ENCODE measurements around the gene DOCK4. TPM values are rescaled to one million over a fixed set of nuclear protein-coding genes. Genes with fewer than 3 reads are reported as not detected.

DOCK4 gene
- total RNA-seq, 2 experiments from 2014 or later, result 1.4 to 1.7 TPM

DNA sequence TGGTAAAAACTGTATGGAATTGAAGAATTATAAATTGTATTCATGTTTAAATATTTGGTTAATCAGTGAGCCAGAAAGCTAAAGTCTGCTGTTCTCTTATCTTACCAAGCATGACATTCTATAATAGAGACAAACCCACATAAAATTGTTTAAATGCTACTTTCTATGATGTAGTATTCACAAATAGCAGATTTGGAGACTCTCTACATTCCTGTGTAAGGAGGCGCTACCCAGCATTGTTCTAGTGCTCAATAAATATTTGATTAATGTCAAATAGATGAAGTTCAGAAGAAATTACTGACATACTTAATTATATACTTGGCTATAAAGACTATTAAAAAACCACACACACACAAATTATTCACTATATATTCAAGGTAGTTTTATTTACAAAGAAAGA, 49.8 kb downstream of the DOCK4 start:
- H3K4me3 Mint-ChIP-seq, result no peak overlapping the region
- H3K27ac Mint-ChIP-seq, result no peak overlapping the region
- DNase-seq (no peak), ATAC-seq (ENCODE audit: low read depth) (no peak)
- POLR2A ChIA-PET, result no interaction called here
- no peaks in the 10 kb centered on the region for H3K4me1 Mint-ChIP-seq
- no peaks in the 10 kb centered on the region for H3K36me3 Mint-ChIP-seq
- no peaks in the 10 kb centered on the region for H3K9me3 Mint-ChIP-seq
- H3K27me3 Mint-ChIP-seq, result peaks cover 29% of the 10 kb centered on the region

DNA sequence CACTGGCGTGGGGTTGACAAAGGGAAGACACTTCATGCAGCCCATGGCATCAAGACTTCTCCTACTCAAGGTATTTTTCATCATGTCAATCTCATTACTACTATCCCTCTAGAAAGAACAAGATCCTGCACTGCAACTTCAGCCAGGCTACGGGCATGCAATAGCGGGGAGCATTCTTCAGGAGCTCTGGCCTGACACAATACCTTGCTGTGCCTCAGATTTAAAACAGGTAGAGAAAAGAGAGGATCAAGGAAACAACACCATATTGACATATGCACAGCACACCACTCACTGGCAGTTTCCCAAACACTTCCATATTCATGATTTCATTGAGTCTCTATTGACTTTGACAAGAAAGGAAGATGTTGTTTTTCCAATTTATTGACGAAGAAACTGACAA, 51.5 kb downstream of the DOCK4 start:
- POLR2A ChIA-PET, result no interaction called here
- H3K4me1 Mint-ChIP-seq, result no peaks in the 10 kb centered on the region
- ATAC-seq (ENCODE audit: low read depth), result no peak
- no peak overlapping the region for H3K27ac Mint-ChIP-seq
- no peak for DNase-seq
- no peaks in the 10 kb centered on the region for H3K9me3 Mint-ChIP-seq
- peaks cover 21% of the 10 kb centered on the region for H3K27me3 Mint-ChIP-seq
- H3K4me3 Mint-ChIP-seq, result no peak overlapping the region
- no peaks in the 10 kb centered on the region for H3K36me3 Mint-ChIP-seq

DNA sequence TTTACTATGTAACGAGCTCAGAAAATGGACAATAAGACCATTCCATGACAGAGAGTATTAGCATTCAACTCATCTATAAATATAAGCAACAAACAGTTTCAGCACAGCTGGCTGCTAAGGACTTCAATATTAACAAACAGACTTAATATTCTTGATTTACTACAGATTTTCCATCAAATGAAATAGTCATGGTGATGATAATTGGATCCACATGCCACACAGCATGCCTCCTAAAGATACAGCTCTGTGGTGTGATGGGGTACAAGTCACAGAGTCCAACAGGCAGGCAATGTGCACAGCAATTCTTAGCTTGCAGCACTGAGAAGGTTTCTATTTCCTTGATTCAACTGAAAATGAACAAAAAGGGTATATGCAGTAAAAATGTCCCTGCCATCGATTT, 54.0 kb downstream of the DOCK4 start:
- H3K9me3 Mint-ChIP-seq, result no peaks in the 10 kb centered on the region
- no peak for ATAC-seq (ENCODE audit: low read depth)
- peaks cover 23% of the 10 kb centered on the region for H3K27me3 Mint-ChIP-seq
- no peak overlapping the region for H3K27ac Mint-ChIP-seq
- H3K4me1 Mint-ChIP-seq, result no peaks in the 10 kb centered on the region
- no peak overlapping the region for H3K4me3 Mint-ChIP-seq
- POLR2A ChIA-PET, result no interaction called here
- no peak for DNase-seq
- H3K36me3 Mint-ChIP-seq, result no peaks in the 10 kb centered on the region

- DNase-seq, result no peak
- no peak overlapping the region for H3K4me3 Mint-ChIP-seq
- no peaks in the 10 kb centered on the region for H3K36me3 Mint-ChIP-seq
- no peaks in the 10 kb centered on the region for H3K4me1 Mint-ChIP-seq
- peaks cover 19% of the 10 kb centered on the region for H3K27me3 Mint-ChIP-seq
- ATAC-seq (ENCODE audit: low read depth), result no peak
- POLR2A ChIA-PET, result no interaction called here
- H3K9me3 Mint-ChIP-seq, result no peaks in the 10 kb centered on the region
- H3K27ac Mint-ChIP-seq, result no peak overlapping the region
Observed at GRCh38 chr7:112150823-112151641, 55.2 kb downstream of the DOCK4 start.

DNA sequence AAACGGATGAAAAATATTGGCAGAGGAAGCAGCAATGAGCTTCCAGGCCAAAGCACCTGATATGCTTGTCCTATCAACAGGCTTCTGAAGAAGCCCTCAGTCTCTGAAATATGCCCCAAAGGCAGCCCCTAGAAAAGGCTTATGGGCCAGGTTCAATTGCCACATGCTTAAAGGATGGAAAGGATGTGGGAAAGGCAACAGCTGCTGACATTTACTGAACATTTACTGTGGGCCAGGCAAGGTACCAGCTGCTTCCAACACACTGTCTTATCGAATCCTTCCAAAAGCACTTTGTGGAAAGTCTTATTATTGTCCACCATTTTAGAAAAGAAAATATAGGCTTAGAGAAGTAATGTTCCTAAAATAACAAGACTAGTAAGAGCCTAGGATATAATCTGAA, 56.5 kb downstream of the DOCK4 start:
- no peak for DNase-seq
- POLR2A ChIA-PET, result no interaction called here
- ATAC-seq (ENCODE audit: low read depth), result no peak

DNA sequence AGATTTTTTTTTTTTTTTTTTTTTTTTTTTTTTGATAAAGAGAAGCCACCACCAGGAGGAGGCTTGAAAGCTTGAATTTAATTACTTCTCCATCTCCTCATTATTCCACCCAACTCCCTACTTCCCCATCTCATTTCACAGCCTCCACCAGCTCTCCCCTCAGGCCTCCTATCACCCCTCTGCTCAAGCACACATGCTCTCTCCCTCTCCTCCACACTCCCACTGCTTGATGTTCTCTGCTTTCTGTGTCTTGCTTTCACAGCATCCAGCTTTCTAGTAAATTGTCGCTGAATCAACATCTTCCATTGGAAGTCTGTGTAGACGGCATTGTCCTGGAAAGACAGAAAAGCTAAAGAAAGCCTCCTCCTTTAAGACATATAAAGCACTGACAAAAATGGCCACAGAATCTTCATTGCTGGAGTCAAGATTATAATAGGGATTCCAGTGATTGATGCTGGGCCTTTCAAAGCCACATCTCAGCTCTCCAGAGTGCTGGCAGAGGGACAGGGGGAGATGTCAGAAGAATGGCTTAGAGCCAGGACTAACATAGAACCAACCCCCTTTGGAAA, 58.3 kb downstream of the DOCK4 start:
- H3K4me3 Mint-ChIP-seq, result no peak overlapping the region
- POLR2A ChIA-PET, result no interaction called here

More for the DNA sequence above, 56.5 kb downstream of the DOCK4 start:
- no peaks in the 10 kb centered on the region for H3K36me3 Mint-ChIP-seq
- H3K4me1 Mint-ChIP-seq, result no peaks in the 10 kb centered on the region
- no peaks in the 10 kb centered on the region for H3K9me3 Mint-ChIP-seq
- H3K27me3 Mint-ChIP-seq, result peaks cover 16% of the 10 kb centered on the region
- no peak overlapping the region for H3K27ac Mint-ChIP-seq
- H3K4me3 Mint-ChIP-seq, result no peak overlapping the region

DNA sequence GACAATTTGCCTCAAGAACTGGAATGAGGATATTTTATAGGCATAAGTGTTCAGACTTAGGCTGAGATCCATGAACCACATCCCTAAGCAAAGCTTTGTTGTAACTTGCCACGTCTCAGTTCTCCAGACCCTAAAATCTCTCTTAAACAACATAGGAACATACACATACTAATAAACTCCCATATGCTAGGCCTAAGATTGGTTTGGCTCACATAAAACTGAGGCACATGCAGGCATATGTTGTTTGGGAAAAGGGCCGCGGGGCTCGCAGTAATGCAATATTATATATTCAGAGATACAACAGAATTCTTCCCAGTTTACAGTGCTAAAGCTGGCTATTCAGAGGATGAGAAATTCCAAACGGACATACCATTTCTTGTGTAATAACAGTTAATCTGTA, 61.0 kb downstream of the DOCK4 start:
- peaks cover 1% of the 10 kb centered on the region for H3K4me1 Mint-ChIP-seq
- H3K4me3 Mint-ChIP-seq, result no peak overlapping the region
- DNase-seq (no peak), ATAC-seq (ENCODE audit: low read depth) (no peak)
- no peaks in the 10 kb centered on the region for H3K9me3 Mint-ChIP-seq
- no peaks in the 10 kb centered on the region for H3K36me3 Mint-ChIP-seq
- no peak overlapping the region for H3K27ac Mint-ChIP-seq
- POLR2A ChIA-PET, result no interaction called here
- H3K27me3 Mint-ChIP-seq, result peaks cover 13% of the 10 kb centered on the region

More for the DNA sequence above, 58.3 kb downstream of the DOCK4 start:
- Mint-ChIP-seq H3K27me3 (peaks cover 16% of the 10 kb centered on the region), H3K4me1 (no peaks in the 10 kb centered on the region), H3K27ac (no peak overlapping the region), H3K36me3 (no peaks in the 10 kb centered on the region), H3K9me3 (no peaks in the 10 kb centered on the region)
- ATAC-seq (ENCODE audit: low read depth) (no peak), DNase-seq (no peak)

- H3K9me3 Mint-ChIP-seq, result no peaks in the 10 kb centered on the region
- ATAC-seq (ENCODE audit: low read depth) (no peak), DNase-seq (no peak)
- H3K27me3 Mint-ChIP-seq, result peaks cover 13% of the 10 kb centered on the region
- POLR2A ChIA-PET, result no interaction called here
- no peaks in the 10 kb centered on the region for H3K36me3 Mint-ChIP-seq
- no peak overlapping the region for H3K4me3 Mint-ChIP-seq
- H3K27ac Mint-ChIP-seq, result no peak overlapping the region
- H3K4me1 Mint-ChIP-seq, result peaks cover 1% of the 10 kb centered on the region
Observed at GRCh38 chr7:112144284-112145059, 61.7 kb downstream of the DOCK4 start.

- peaks cover 6% of the 10 kb centered on the region for H3K27me3 Mint-ChIP-seq
- no peak overlapping the region for H3K4me3 Mint-ChIP-seq
- H3K4me1 Mint-ChIP-seq, result peaks cover 1% of the 10 kb centered on the region
- ATAC-seq (ENCODE audit: low read depth) (no peak), DNase-seq (no peak)
- POLR2A ChIA-PET, result no interaction called here
- H3K36me3 Mint-ChIP-seq, result no peaks in the 10 kb centered on the region
- no peaks in the 10 kb centered on the region for H3K9me3 Mint-ChIP-seq
- no peak overlapping the region for H3K27ac Mint-ChIP-seq
Observed at GRCh38 chr7:112143582-112143981, 62.6 kb downstream of the DOCK4 start.

DNA sequence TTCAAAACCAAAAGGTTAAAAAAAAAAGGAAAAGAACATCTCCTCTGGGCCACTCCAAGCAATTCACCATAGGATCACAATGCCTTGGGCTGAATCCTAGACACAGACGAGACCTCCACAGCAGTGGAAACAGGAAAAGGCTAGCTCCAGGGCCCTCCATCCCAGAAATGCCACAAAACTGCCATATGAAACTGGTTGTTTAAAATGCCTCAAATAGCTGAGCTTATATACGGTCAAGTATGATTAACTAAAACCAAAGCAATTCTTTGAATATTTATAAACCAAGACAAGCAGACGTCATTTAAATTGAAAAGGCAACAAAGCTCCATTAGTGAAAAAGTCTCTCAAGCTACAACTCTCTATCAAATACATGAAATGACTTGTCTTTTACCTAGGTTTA, 63.1 kb downstream of the DOCK4 start:
- ATAC-seq (ENCODE audit: low read depth), result no peak
- no peak overlapping the region for H3K27ac Mint-ChIP-seq
- POLR2A ChIA-PET, result no interaction called here

GRCh38 chr7:112140600-112140999, 65.6 kb downstream of the DOCK4 start:
- no peak for ATAC-seq (ENCODE audit: low read depth)
- H3K36me3 Mint-ChIP-seq, result no peaks in the 10 kb centered on the region
- no peak overlapping the region for H3K4me3 Mint-ChIP-seq
- DNase-seq, result no peak
- POLR2A ChIA-PET, result no interaction called here
- no peaks in the 10 kb centered on the region for H3K27me3 Mint-ChIP-seq
- H3K27ac Mint-ChIP-seq, result no peak overlapping the region
- peaks cover 1% of the 10 kb centered on the region for H3K4me1 Mint-ChIP-seq
- no peaks in the 10 kb centered on the region for H3K9me3 Mint-ChIP-seq

More for the DNA sequence above, 63.1 kb downstream of the DOCK4 start:
- Mint-ChIP-seq H3K9me3 (no peaks in the 10 kb centered on the region), H3K36me3 (no peaks in the 10 kb centered on the region), H3K27me3 (peaks cover 6% of the 10 kb centered on the region), H3K4me1 (peaks cover 1% of the 10 kb centered on the region), H3K4me3 (no peak overlapping the region)
- DNase-seq, result no peak

- POLR2A ChIA-PET, result no interaction called here
- Mint-ChIP-seq H3K4me3 (no peak overlapping the region), H3K27ac (no peak overlapping the region), H3K36me3 (no peaks in the 10 kb centered on the region), H3K9me3 (no peaks in the 10 kb centered on the region), H3K4me1 (peaks cover 1% of the 10 kb centered on the region), H3K27me3 (no peaks in the 10 kb centered on the region)
- ATAC-seq (ENCODE audit: low read depth) (no peak), DNase-seq (no peak)
Observed at GRCh38 chr7:112138938-112139337, 67.3 kb downstream of the DOCK4 start.

DNA sequence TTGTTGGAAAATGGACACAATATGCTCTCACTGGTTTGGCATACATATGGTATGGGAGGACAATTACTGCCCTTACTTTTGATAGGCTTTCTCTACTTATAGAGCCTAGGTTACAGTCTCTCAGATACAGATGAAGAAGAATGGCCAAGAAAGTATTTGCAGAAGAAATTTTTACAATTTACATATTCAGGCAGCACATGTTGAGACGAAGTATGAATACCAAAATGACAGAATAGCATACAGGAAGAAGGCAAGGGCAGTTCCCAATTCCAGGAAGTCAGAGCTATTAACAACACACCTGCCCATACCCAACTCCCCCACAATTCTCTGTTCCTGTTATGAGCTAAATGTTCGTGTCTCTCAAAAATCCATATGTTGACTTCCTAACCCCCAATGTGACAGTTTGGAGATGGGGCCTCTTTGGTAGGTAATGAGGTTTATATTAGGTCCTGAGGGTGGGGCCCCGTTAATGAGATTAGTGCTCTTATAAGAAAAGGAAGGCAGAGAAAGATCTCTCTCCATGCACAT, 67.8 kb downstream of the DOCK4 start:
- H3K27ac Mint-ChIP-seq, result no peak overlapping the region
- H3K4me3 Mint-ChIP-seq, result no peak overlapping the region
- no peak for ATAC-seq (ENCODE audit: low read depth)
- peaks cover 1% of the 10 kb centered on the region for H3K4me1 Mint-ChIP-seq
- no peaks in the 10 kb centered on the region for H3K36me3 Mint-ChIP-seq
- DNase-seq, result no peak
- no peaks in the 10 kb centered on the region for H3K27me3 Mint-ChIP-seq
- no peaks in the 10 kb centered on the region for H3K9me3 Mint-ChIP-seq
- POLR2A ChIA-PET, result no interaction called here

Data from activated naive CD8-positive, alpha-beta T cell treated with anti-CD3 and anti-CD28 coated beads, Interleukin-2, amount 10 ng/mL, durations not matched to agents 7 days and 5 days (primary cell).